GM18517 (cell line): Measurements from ENCODE around the gene ABHD14A.

Experiments
- ATAC-seq: cut with Tn5 transposase; IDR thresholded peaks from one replicate; pipeline ENCODE4 v1.9.1; 2021; ENCODE audit warnings: mild to moderate bottlenecking, moderate library complexity; ENCODE audit not compliant: unreplicated experiment

ABHD14A gene

DNA sequence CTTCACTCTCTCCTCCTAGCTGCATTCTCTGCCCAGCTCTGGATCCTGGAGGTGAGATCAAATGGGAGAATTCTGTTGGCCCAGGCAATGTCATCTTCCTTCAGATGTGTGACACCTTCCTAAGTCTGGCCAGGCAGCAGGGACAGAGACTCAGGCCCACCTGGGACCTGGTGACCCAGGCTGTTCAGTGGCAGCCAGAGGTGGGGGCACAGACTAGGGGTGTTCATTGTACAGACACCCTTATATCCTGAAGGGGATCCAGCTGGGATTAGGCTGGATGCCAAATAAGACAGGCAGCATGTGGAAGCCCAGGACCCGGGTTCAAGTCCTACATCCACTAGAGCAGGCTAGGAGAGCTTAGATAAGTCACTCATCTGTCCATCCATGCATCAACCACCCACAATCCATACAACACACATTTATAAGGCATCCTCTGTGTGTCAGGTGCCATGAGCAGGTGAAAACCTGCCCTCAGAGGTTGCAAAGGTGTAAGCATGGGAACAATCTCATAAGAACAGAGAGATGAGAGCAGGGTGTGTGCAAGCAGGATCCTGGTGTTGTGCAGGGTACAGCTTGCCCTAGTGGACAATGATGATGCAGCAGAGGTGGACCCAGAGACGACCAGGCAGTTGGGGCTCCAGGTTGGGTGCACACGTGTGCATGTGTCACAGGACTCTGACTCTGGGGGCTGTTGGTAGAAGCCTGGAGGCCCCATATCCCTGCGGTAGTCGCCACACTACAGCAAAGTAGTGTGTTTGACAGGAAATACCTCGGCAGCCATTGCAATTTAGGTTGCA is 39.1 kb downstream of the ABHD14A start:
- no peak for ATAC-seq

GRCh38 chr3:52014613-52015012 is 39.7 kb downstream of the ABHD14A start:
- ATAC-seq, result no peak

DNA sequence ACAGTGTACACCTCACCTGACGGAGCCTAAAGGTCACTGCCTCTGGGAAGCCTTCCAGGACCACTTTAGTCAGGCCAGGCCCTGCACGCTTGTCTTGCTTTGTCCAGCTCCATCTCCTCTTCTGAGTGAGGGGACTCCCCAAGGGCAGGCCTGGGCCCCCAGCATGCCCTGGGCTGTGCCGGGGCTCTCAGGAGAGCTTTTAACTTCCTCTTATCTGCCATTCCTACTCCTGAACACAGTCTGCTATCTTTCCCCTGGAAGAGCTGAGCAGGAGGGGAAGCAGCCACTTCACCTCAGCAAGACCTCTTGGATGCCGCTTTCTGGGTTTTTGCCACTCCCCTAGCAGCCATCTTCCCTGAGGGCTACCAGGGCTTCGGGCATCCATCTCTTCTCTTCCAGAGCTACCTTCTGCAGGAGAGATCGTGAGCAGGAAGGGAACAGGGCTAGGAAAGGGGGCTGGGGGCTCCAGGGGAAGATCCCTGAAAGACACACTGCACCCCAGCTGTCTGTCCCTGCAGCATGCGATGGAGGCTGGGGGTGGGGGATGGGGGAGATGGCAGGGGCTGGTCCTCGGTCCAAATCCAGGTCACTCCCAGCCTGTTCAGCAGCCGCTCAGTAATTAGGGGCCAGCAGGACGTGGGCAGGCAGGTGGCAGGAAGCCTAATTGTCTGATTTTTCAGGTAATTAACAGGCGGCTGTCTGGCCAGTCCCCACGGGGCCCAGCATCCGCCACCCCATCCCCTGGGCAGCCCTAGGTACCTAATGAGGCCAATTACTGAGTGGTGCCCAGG is 40.8 kb downstream of the ABHD14A start:
- no peak for ATAC-seq

GRCh38 chr3:52017586-52017985 is 42.7 kb downstream of the ABHD14A start:
- no peak for ATAC-seq

GRCh38 chr3:52018319-52019000 is 43.6 kb downstream of the ABHD14A start:
- ATAC-seq, result no peak

- ATAC-seq, result no peak
Measured at GRCh38 chr3:52019352-52020080, 44.7 kb downstream of the ABHD14A start.

- no peak for ATAC-seq
Measured at GRCh38 chr3:52020796-52021195, 45.9 kb downstream of the ABHD14A start.

GRCh38 chr3:52021489-52022268 is 46.8 kb downstream of the ABHD14A start:
- ATAC-seq, result no peak

GRCh38 chr3:52022323-52023100 is 47.6 kb downstream of the ABHD14A start:
- no peak for ATAC-seq

DNA sequence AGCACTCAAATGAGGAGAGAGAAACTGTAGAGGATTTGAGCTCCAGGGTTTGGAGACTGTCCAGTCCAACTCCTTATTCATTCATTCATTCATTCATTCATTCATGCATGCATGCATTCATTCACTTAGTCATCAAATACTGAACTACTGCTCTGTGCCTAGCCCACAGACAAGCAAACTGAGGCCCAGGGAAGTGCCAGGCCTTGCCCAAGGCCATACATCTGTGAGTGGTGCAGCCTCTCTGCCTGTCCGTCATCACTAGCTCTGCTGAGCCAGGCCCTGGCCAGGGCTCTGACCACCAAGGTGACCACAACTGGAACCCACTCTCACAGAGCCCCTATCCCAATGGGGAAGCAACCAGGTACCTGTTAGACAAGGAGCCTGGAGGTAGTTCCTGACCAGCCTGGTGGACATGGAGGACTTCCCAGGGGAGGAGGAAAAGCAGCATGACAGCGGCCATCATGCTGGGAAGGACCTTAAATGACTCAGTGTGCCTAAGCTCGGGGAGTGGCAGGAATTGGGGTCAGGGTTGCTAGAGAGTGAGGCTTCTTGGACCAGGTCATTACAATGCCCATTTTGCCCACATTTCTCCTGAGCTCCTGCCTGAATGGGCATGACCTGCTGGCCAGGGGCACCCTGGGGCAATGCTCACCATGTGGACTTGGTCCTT is 48.4 kb downstream of the ABHD14A start:
- no peak for ATAC-seq

GRCh38 chr3:52023860-52024764 is 49.2 kb downstream of the ABHD14A start:
- no peak for ATAC-seq

DNA sequence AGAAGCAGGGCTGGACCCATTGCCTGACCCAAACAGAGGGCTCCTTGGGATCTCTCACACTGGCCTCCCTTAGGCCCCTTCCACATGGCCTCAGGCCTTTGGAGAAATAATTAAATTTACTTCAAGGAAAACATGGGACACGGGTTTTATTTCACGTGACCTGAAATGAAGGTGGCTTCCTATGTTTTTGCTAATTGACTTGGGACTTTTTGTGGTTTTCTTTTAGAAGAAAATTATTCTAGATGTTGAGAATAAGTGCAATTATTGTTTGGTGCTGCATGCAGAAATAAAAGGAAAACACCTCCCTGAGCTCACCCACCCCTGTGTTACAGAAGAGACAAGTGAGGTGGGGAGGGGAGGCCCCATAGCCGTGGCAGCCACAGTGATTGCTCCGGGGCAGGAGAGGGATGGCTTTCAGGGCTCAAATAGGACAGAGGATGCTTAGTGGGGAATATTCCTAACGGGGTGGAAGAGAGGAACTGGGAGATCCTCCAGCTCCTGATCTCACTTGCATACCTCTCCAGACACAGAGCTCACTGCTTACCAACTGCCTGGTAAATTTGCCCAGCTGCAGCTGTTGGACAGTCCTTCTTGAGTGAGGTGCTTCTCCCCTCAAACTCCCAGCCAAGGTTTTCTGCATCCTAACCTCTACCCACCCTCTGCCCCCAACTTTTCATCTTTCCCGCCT is 50.0 kb downstream of the ABHD14A start:
- no peak for ATAC-seq

- no peak for ATAC-seq
Measured at GRCh38 chr3:52025453-52025852, 50.6 kb downstream of the ABHD14A start.

- no peak for ATAC-seq
Measured at GRCh38 chr3:52026041-52026440, 51.2 kb downstream of the ABHD14A start.

DNA sequence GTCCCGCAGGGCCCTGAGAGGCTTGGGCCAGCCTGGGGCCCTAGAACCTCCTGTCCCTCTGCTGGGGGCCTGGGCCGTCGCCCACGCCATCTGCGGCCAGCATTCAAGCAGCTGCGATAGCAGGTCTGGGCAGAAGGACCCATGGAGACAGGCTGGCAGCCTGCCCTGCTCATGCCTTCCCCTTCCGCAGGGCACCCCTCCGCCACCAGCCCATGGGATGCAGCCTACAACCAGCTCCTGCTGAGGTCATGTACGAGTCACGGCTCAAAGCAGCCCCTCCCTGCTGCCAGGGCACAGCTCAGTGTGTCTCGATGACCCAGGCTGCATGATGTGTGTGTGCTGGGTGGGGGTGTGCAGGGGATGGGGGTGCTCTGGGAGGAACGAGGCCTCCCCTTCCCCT is 53.7 kb downstream of the ABHD14A start:
- no peak for ATAC-seq

- ATAC-seq, result no peak
Measured at GRCh38 chr3:52029053-52029452, 54.2 kb downstream of the ABHD14A start.

- ATAC-seq, result no peak
Measured at GRCh38 chr3:52029535-52029934, 54.7 kb downstream of the ABHD14A start.
